Subcutaneous adipose tissue (tissue), 4 donors: Measurements from ENCODE around the gene KIF26A. TPM values are rescaled to one million over a fixed set of nuclear protein-coding genes. Genes with fewer than 3 reads are reported as not detected.

Experiments used
- CTCF ChIP-seq: fragments of 450-650 bp; IDR thresholded peaks from one replicate; pipeline ENCODE4 v1.5.1; 2016; ENCODE audit warnings: low read depth, mild to moderate bottlenecking, control low read depth, antibody characterized with exemption, moderate library complexity
- total RNA-seq, 4 donors: library from RNA; depleted of rRNA; stranded (reverse); fragments of >200 nt; gene quantifications; one replicate each; pipeline ENCODE4 v1.1.0, GENCODE V29; 2016

Gene KIF26A
- total RNA-seq, 4 donors from 2014 or later: 0.51 to 9.8 (median 0.88) TPM

GRCh38 chr14:104116756-104117340 lies 21.5 kb upstream of the KIF26A start:
- no peak for TF ChIP-seq CTCF

- TF ChIP-seq CTCF: no peak
These were observed 20.9 kb upstream of the KIF26A start for GRCh38 chr14:104117341-104118005.

DNA sequence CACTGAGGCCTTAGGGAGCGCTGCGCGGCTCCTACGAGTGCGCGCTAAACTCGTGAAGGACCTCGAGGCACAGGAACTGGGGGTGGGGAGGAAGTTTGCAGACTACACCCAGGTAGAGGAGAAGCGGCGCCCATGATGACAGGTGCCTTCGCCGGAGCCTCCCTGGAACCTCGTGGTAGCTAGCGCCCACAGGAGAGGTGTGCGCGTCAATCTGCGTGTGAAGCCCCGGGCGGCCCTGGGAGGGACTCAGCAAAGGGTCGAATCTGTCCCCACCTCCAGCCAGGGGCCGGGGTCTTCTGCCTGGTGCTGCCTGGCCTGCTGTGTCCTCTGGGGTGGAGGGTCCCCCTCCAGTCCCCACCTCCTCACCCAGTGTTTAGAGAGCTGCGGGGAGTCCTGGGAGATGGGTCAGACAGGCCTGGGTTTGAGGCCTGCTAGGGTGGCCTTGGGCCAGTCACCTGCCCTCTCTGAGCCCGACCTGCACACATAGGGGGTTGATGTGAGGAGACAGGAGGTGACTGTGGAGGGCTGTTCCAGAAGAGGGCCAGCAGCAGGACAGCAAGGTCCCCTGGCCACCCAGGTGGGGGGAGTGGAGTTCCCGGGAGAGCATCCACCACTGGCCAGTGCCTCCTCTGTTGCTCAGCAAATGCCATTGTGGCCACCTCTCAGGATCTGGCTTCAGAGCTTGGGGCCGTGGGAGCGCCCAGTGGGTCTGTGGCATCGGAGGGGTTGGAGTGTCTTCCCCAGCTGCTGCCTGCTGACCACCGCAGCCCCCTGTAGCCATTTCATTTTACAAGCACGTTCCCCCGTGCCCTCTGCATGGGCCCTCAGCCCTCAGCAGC lies 20.2 kb upstream of the KIF26A start:
- no peak for TF ChIP-seq CTCF

GRCh38 chr14:104119119-104119487 lies 19.3 kb upstream of the KIF26A start:
- no peak for TF ChIP-seq CTCF

DNA sequence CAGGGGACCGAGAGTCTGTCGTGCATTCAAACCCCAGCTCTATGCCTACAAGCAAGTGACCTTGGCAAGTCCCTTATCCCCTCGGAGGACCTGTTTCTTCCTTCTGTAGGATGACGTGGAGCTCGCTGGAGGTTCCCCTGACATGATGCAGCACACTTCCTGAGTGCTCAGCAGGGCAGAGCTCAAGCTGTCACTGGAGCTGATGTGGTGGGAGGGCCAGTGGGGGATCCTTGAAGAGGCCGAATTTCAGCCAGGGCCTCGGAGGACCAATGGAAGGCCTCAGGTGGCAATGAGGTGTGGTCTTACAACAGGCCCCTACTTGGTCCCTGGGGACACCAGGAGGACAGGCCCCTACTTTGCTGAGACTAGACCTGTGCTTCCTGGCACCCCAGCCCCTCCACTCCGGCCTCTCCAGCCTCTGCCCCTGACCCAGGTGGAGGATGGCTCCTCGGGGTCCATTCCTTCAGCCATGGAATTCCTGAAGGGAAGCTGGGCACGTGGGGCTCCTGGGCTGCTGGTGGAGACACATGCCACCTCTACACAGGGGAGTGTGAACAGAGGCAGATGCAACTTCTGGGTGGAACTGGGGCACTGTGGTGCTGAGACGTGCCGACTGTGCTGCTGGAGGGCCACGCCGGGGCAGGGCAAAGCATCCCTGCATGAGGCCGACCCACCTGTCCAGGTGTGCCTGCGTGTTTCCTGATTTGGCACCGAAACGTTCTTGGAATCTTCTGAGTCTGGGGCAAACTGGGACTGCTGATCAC lies 18.7 kb upstream of the KIF26A start:
- no peak for TF ChIP-seq CTCF

DNA sequence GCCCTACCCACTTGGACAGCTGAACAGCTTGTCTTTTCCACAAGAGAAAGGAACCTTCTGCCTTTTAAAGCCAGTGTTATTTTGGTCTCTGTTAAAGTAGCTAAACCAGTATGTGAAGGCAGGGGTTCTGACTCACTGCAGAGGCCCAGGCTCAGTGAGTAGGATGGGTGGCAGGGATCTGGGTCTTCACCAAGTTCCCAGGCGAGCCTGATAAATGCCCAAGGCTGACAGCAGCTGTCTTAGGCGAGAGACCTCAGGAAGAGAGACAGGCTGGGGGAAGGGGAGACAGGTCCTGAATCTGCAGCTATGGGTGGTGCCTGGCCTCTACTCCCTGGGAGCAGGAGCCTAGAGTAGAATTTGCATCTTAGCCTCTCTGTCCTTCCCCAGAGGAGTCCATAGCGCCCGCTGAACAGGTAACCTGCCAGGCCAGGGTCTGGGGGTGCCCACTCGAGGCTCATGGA lies 18.1 kb upstream of the KIF26A start:
- no peak for TF ChIP-seq CTCF
